HG03064 (cell line): ENCODE data around the gene SLC16A2.
"Not testable (repeated sequence)": the region's sequence is repeated elsewhere in the genome, so short reads cannot be mapped to it uniquely, and the experiment has no call there.

Source experiments
- ATAC-seq: cut with Tn5 transposase; IDR thresholded peaks from one replicate; pipeline ENCODE4 v1.9.1; 2021; ENCODE audit warnings: low read depth; ENCODE audit not compliant: unreplicated experiment

SLC16A2 gene

GRCh38 chrX:74445099-74445498 lies 23.8 kb downstream of the SLC16A2 start:
- no peak for ATAC-seq

- ATAC-seq: no peak
These were observed 25.6 kb downstream of the SLC16A2 start for GRCh38 chrX:74446876-74447275.

- ATAC-seq: no peak
These were observed 27.4 kb downstream of the SLC16A2 start for GRCh38 chrX:74448669-74449068.

- ATAC-seq: no peak
These were observed 28.1 kb downstream of the SLC16A2 start for GRCh38 chrX:74449322-74449936.

- ATAC-seq: no peak
These were observed 28.6 kb downstream of the SLC16A2 start for GRCh38 chrX:74449937-74450330.

GRCh38 chrX:74450803-74451449 lies 29.6 kb downstream of the SLC16A2 start:
- ATAC-seq: no peak

GRCh38 chrX:74451450-74452198 lies 30.3 kb downstream of the SLC16A2 start:
- no peak for ATAC-seq

- ATAC-seq: no peak
These were observed 30.8 kb downstream of the SLC16A2 start for GRCh38 chrX:74452199-74452481.

GRCh38 chrX:74453178-74453577 lies 31.9 kb downstream of the SLC16A2 start:
- no peak for ATAC-seq

GRCh38 chrX:74454233-74454632 lies 32.9 kb downstream of the SLC16A2 start:
- not testable (repeated sequence) for ATAC-seq

GRCh38 chrX:74458736-74459135 lies 37.4 kb downstream of the SLC16A2 start:
- ATAC-seq: no peak

- ATAC-seq: no peak
These were observed 40.1 kb downstream of the SLC16A2 start for GRCh38 chrX:74461384-74461783.

- ATAC-seq: no peak
These were observed 43.4 kb downstream of the SLC16A2 start for GRCh38 chrX:74464722-74465121.

- no peak for ATAC-seq
These were observed 44.1 kb downstream of the SLC16A2 start for GRCh38 chrX:74465424-74465823.

- no peak for ATAC-seq
These were observed 46.4 kb downstream of the SLC16A2 start for GRCh38 chrX:74467656-74468055.

GRCh38 chrX:74473116-74473515 lies 51.8 kb downstream of the SLC16A2 start:
- not testable (repeated sequence) for ATAC-seq

- no peak for ATAC-seq
These were observed 69.0 kb downstream of the SLC16A2 start for GRCh38 chrX:74490247-74490646.

GRCh38 chrX:74492720-74493201 lies 71.5 kb downstream of the SLC16A2 start:
- ATAC-seq: no peak

- no peak for ATAC-seq
These were observed 72.5 kb downstream of the SLC16A2 start for GRCh38 chrX:74493806-74494205.

GRCh38 chrX:74498924-74499323 lies 77.6 kb downstream of the SLC16A2 start:
- no peak for ATAC-seq

- ATAC-seq: no peak
These were observed 78.8 kb downstream of the SLC16A2 start for GRCh38 chrX:74500067-74500466.

- ATAC-seq: no peak
These were observed 79.3 kb downstream of the SLC16A2 start for GRCh38 chrX:74500555-74500954.
